ENCODE measurements around the gene SVOPL.

GRCh38 chr7:138590154-138590553 lies 111.0 kb downstream of the SVOPL start:
- TF ChIP-seq, protein P1, sequence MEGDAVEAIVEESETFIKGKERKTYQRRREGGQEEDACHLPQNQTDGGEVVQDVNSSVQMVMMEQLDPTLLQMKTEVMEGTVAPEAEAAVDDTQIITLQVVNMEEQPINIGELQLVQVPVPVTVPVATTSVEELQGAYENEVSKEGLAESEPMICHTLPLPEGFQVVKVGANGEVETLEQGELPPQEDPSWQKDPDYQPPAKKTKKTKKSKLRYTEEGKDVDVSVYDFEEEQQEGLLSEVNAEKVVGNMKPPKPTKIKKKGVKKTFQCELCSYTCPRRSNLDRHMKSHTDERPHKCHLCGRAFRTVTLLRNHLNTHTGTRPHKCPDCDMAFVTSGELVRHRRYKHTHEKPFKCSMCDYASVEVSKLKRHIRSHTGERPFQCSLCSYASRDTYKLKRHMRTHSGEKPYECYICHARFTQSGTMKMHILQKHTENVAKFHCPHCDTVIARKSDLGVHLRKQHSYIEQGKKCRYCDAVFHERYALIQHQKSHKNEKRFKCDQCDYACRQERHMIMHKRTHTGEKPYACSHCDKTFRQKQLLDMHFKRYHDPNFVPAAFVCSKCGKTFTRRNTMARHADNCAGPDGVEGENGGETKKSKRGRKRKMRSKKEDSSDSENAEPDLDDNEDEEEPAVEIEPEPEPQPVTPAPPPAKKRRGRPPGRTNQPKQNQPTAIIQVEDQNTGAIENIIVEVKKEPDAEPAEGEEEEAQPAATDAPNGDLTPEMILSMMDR (IDR thresholded peaks at IDR 0.05; ENCODE audit: low read depth, low read length, missing input control): no peak
- TF ChIP-seq, protein P2, sequence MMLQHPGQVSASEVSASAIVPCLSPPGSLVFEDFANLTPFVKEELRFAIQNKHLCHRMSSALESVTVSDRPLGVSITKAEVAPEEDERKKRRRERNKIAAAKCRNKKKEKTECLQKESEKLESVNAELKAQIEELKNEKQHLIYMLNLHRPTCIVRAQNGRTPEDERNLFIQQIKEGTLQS (IDR thresholded peaks at IDR 0.05): no peak
- no peak for TF ChIP-seq RAD21 (IDR thresholded peaks at IDR 0.05)
- no peak for TF ChIP-seq HNF4A (conservative IDR thresholded peaks at IDR 0.05)
- TF ChIP-seq, protein P3, sequence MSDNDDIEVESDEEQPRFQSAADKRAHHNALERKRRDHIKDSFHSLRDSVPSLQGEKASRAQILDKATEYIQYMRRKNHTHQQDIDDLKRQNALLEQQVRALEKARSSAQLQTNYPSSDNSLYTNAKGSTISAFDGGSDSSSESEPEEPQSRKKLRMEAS (IDR thresholded peaks at IDR 0.05): no peak
- TF ChIP-seq SP1 (IDR thresholded peaks at IDR 0.05): no peak
- no peak for TF ChIP-seq JUND (IDR thresholded peaks at IDR 0.05)

Data from liver (tissue), 3 donors.